Activated naive CD4-positive, alpha-beta T cell (primary cell): ENCODE results near the gene FAM120AOS.

Source experiments
- DNase-seq, 4 experiments: peaks; one replicate each; lab custom pipeline; 2025; lab: John Stamatoyannopoulos, UW

The FAM120AOS gene

DNA sequence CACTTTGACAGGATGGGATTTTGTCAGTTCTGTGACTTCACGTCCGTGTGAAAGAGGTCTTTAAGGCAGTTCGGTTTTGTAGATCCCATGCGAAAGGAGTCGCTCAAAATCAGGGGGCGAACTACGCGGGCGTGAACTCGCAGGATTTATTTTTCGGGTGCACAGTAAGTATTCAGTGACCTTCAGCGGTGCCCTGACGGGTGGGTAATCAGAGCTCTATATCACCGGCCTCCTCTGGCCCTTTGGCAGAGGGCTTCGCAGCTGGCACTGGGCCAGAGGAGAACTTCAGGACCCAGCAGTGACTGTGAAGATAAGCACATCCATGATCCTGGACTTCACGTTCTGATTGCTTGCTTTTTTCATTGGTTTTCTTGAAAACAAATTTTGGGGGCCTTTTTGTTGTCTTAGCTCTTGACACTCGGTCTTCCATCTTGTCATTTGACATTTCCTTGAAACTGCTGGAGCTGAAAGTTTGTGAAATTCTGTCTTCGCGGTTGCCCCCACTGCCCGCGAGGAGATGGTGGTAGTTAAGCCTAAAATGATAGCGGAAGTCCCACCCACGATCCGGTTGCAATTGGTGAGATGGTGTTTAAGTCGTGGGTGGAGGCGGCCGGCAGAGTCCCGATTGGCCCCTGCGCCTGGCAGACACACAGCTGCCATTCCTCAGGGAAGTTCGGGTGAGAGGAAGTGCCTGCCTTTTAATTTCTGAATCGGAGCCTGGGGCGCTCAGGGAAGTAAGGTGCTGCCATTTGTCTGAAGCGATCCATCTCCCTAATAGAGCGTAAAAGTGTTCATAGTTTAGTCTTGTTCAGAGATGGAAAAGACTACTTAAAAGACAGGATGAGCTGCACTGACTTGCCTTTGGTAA, at the start of gene FAM120AOS:
Gene FAM120AOS (minus strand): TSS at position 535 of the 868 bp plus-strand sequence. CDS start 872 bp downstream, outside the sequence.
- peak; percentile 30 to 64 (median 58) for DNase-seq

- DNase-seq: no peak
Observed at GRCh38 chr9:93501406-93501805, 48.0 kb upstream of the FAM120AOS start.

DNA sequence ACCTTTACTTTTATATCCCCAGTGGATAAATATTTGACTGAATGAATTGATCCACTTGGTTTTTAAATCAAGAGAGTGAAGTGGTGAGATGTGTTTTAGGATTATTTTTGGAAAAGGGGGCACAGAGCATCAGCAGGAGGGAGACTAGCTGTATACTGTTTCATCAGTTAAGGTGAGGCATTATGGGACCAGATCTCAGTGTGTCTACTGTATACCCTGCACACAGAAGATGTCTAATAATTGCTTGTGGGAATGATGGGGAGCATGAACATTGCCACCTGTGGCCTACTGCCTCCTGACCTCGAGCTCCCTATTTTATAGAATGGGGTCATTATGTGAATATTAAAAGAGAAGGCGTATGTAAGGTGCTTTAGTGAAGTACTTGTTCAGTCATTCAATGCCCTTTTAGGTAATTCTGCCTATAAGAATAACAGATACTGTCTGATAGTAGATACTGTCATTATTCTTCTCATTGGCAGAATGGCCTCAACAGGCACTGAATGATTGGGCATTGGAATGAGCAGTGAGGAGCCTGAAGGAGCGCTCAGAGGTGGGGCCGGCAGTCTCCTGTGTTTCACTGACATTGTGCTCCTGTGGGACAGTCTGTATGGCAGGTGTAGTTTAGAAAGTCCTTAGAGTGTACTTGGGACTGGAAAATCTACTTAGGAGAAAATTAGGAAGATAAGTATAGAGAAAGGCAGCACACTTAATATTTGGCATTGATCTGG, 47.4 kb upstream of the FAM120AOS start:
- no peak for DNase-seq

DNA sequence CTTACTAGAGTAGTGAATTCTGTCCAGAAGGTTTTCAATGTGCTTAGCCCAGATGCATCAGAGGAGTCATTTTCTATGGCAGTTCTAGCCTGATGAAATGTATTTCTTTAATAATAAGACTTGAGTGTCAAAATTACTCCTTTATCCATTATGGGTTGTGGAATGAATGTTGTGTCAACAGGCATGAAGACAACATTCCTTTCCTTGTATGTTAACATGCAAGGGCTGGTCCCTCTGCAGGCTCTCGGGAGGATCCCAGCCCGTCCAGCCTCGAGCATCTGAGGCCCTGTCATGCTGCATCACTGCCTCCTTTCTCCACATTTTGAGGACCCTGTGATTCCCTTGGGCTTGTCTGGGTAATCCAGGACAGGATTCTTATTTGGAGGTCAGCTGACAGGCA, 42.9 kb upstream of the FAM120AOS start:
- no peak for DNase-seq

GRCh38 chr9:93493949-93494348, 40.6 kb upstream of the FAM120AOS start:
- DNase-seq: no peak

DNA sequence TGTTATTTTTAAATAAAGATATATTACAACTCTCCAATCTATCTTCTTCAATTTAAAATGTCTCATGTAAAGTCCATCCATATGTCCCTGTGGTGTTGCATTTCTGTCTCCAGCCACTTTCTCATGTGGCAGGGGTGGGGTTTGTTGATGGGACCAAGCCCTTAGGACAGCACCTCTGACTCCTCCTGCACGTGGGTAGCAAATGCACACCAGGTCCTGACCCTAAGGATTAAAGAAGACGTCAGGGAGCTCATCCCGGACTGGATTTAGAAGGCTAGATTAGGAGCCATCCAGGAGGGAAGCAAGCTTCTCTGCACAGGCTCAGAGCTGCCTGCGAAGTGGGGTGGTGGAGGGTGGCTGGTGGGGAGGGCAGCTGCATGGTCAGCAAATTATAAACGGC, 38.9 kb upstream of the FAM120AOS start:
- no peak for DNase-seq

GRCh38 chr9:93491593-93492232, 38.3 kb upstream of the FAM120AOS start:
- no peak for DNase-seq

GRCh38 chr9:93488244-93488643, 34.9 kb upstream of the FAM120AOS start:
- no peak for DNase-seq

DNA sequence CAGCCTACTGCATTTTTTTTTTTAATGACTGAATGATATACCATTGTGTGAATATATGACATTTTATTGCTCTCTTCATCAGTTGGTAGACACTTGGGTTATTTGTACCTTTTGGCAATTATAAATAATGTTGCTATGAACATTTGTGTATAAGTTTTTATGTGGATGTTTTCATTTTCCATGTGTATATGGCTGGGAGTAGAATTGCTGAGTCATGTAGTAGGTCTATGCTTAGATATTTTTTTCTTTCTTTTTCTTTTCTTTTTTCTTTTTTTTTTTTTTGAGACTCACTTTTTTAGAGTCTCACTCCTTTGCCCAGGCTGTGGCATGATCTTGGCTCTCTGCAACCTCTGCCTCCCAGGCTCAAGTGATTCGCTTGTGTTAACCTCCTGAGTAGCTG, 32.9 kb upstream of the FAM120AOS start:
- DNase-seq: no peak

DNA sequence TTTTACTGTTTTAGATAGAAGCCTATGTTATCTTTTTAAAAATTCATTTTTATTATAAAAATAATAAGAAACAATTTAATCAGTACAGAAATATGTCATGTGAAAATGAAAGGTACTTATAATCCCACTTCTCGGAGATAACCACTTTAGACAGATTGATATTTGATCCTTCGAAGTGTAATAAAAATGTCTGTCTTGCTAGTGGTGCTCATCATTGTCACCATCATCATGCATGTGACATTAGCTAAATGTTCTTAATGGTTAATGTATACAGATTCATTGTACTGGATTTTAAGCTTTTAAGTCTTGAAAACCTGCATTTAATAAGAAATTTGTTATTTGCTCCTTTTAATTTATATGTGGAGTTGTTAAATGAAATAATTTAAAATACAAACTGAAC, 30.1 kb upstream of the FAM120AOS start:
- DNase-seq: no peak

DNA sequence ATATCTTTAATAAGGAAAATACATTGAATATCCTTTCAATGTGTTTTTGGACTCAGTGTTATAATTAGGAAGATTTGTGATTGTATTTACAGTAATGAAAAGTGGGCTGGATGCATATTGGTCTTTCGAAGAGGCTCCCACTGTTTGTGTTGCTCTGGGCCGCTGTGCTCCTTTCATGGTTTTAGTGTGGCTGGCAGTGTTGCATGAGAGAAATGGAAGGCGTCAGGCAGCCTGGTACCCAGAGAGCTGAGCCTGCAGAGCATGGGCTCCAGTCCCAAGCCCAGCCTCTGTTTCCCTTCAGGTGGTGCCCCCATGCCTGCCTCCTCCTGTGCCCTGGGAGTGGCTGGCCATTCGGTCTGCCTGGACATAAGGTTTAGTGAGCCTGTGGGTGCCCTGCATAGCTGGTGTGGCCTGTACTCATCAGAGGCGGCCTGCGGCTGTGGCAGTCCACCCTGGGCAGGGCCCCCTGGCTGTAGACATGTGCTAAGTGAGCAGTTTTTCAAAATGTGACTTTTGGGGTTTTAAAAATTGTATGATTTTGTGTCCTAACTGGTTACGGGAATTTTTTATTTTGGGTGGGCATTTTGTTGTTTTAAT, 27.4 kb upstream of the FAM120AOS start:
- no peak for DNase-seq

GRCh38 chr9:93480262-93480661, 26.9 kb upstream of the FAM120AOS start:
- no peak for DNase-seq

DNA sequence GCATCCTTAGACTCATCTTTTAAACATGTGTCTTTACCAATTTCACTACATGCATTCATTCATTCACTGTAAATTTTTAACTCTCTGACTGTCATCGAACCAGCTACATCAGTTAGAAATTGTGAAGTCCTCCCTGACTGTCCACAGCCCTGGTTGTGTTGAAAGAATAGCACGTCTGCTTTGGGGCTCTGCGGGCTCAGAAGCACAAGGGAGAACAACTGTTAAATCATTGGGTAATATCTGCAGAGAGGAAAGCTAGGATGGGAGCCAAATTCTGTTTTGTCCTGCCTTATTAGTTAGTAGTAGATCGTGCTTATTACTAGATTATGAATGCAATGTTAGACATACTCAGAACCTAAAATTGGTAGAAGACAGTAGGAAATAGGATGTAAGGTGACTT, 26.3 kb upstream of the FAM120AOS start:
- no peak for DNase-seq

DNA sequence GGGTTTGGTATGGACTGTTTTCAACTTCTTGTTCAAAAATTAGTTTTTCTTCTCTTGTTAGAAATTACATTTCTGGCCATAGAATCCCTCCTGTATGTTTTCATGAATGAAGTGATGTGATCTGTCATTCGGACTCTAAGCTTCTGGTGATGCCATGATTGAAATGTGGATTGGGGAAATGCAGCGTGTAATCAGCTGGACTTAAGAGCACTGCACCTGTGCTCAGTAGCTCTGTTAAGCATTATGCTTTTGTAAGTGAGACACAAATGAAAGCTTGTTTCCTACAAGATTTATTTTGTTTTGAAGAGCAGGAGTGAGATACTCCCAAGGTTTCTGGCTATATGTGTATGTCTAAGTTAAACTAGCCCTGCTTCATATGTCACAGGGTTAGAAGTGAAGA, 24.0 kb upstream of the FAM120AOS start:
- DNase-seq: no peak

DNA sequence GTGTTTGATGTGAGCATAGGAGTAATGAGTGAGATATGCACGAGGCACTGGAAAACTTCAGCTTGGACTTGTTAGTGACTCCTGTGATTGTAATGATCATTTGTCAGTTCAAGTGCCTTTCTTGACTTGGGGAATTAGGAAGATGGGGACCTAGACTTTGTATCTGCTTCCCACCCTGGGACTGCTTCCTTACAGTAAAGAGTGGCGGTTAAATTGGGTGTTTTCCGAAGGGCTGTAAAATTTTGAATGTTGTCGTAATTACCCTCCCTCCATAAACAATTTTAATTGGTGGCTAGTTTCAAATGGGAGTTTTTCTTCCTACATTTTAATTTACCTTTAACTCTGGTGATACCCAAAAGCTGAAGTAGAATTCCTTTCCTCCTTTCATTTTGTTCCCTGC, 23.5 kb upstream of the FAM120AOS start:
- no peak for DNase-seq

DNA sequence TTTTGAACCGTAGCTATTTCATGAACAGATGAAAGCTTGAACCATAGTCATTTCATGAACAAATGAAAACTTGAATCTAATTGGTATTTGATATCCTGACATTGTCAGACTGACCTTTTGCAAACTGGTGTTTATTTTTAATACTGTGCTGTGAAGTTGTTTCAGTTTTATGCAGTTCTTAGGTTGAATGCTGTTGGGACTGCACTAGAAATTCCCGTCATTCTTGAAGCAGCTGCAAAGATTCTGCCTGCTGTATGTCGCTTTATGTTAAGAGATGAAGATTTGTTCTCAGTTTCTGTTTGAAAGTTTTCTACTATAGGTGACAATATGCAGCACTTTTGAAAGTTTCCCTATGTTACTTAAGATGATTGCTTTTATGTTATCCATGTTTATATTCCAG, 22.5 kb upstream of the FAM120AOS start:
- no peak for DNase-seq

DNA sequence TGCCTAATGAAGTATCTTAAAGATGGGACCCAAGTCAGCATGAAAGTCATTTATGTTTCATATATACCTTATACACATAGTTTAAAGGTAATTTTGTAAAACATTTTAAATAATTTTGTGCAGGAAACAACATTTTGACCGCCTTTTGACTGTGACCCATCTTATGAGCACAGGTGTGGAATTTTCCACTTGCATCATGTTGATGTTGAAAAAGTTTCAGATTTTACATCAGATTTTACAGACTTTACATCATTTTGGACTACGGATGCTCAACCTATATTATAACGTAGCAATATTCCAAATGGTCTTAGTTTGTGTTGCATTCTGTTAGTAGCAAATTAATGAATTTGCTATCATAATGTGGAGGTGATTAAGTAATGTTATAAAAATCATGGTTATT, 21.7 kb upstream of the FAM120AOS start:
- DNase-seq: no peak

DNA sequence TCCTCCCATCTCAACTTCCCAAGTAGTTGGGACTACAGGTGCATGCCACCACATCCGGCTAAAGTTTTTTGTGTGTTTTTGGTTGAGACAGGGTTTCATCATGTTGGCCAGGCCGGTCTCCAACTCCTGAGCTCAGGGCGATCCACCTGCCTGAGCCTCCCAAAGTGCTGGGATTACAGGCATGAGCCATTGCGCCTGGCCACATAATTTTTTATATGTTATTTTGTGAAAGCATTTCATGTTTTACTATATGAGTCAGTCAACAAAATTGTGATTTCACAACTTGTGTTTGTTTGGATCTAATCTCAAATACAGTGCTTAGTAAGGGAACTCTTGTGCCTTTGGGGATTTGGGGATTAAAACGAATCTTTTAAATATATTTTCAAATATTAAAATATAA, 20.0 kb upstream of the FAM120AOS start:
- DNase-seq: no peak

GRCh38 chr9:93471124-93471523, 17.7 kb upstream of the FAM120AOS start:
- no peak for DNase-seq

DNA sequence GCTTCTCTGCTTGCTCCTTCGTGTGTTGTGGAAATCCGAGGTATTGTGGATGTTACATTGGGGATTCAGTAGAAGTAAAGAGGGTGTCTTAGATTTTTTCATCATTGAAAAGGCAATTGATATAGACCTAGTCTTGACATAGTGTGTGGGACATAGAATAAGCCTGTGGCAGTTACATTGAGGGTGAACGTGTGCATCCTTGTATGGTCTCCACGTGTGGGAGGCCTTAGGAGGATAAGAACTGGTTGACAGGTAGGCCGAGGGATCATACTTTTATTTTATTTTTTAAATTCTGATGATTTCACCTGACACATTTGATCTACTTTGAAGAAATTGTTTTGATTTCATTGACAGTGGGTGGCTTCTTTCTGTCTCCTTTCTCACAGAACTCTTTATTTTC, 17.0 kb upstream of the FAM120AOS start:
- no peak for DNase-seq

DNA sequence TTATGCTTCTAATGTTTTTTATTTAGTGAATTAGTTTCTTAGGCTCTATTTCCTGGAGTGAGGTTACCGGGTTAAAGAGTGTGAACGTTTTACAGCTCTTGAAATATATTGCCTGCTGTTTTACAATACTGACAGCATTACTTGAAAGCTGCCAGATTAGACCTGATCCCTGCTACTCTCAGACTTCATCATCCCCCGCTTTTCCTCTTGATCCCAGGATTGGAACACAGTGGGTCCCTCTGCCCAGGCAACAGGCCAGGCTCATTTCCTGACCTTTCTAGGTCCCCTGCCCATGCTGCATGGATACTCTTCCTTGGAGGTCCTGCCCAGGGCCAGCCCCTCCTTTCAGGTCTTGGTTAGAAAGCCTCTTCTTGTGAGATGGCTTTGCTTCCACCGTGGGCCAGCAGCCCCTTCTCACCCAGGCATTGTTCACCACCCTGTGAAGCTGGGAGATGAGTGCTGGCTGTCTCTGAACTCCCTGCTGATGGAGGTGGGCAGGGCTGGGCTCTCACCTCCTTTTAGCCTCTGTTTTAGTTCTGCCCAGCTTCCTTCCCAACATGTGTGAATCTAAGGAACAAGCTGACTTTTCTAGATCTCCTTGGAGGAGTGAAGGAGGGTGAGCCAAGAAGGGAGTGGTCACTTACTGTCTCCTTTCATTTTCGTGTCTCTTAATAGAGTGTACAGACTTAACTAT, 15.5 kb upstream of the FAM120AOS start:
- DNase-seq: no peak

DNA sequence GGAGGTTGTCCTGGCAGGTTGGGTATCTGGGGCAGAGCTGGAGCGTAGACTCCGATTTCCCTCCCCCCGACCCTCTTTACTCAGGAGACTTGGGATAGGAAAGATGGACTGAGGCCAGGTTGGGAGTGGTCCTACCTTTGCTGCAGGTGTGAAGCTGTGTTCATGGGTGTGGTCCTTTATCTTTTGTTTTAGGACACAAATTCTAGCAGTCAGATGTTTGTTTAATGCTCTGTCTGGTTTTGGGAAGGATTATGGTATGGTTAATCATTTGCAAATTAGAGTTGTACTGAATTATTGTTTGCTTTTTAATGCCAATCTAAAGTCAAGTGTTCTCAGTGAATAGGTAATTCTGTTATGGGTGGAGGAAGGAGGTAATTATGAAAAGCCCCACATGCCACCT, 14.1 kb upstream of the FAM120AOS start:
- DNase-seq: no peak
